Nucleus accumbens (tissue), 56 donors: ENCODE measurements around the gene PLGRKT.
"Not testable (repeated sequence)": the region's sequence is repeated elsewhere in the genome, so short reads cannot be mapped to it uniquely, and the experiment has no call there.

Experiments used
- DNase-seq, 56 donors: peaks; one replicate each; lab custom pipeline; 2025; lab: John Stamatoyannopoulos, UW

PLGRKT gene

GRCh38 chr9:5437254-5438216 lies at the start of gene PLGRKT:
TSS of gene PLGRKT (minus strand) at chr9:5437925. CDS start at chr9:5431977, 5,948 bp downstream.
- DNase-seq, result peak; percentile 75 to 98 (median 94)

- DNase-seq, result no peak
Measured at GRCh38 chr9:5486988-5487387, 49.3 kb upstream of the PLGRKT start.

- DNase-seq, result no peak
Measured at GRCh38 chr9:5485378-5486085, 47.8 kb upstream of the PLGRKT start.

- DNase-seq, result no peak
Measured at GRCh38 chr9:5483306-5483705, 45.6 kb upstream of the PLGRKT start.

GRCh38 chr9:5482194-5482593 lies 44.5 kb upstream of the PLGRKT start:
- no peak for DNase-seq

GRCh38 chr9:5481322-5482040 lies 43.8 kb upstream of the PLGRKT start:
- no peak for DNase-seq

- no peak for DNase-seq
Measured at GRCh38 chr9:5480919-5481318, 43.2 kb upstream of the PLGRKT start.

GRCh38 chr9:5479994-5480694 lies 42.4 kb upstream of the PLGRKT start:
- no peak for DNase-seq

GRCh38 chr9:5478206-5478605 lies 40.5 kb upstream of the PLGRKT start:
- DNase-seq, result no peak

GRCh38 chr9:5475611-5476010 lies 37.9 kb upstream of the PLGRKT start:
- DNase-seq, result not testable (repeated sequence)

GRCh38 chr9:5470816-5471215 lies 33.1 kb upstream of the PLGRKT start:
- DNase-seq, result no peak

GRCh38 chr9:5470122-5470521 lies 32.4 kb upstream of the PLGRKT start:
- no peak for DNase-seq

- no peak for DNase-seq
Measured at GRCh38 chr9:5468850-5469249, 31.1 kb upstream of the PLGRKT start.

- DNase-seq, result no peak
Measured at GRCh38 chr9:5466766-5467165, 29.0 kb upstream of the PLGRKT start.

GRCh38 chr9:5466005-5466404 lies 28.3 kb upstream of the PLGRKT start:
- no peak for DNase-seq

- DNase-seq, result not testable (repeated sequence)
Measured at GRCh38 chr9:5464831-5465330, 27.2 kb upstream of the PLGRKT start.

GRCh38 chr9:5460157-5460556 lies 22.4 kb upstream of the PLGRKT start:
- DNase-seq, result no peak

GRCh38 chr9:5459289-5459829 lies 21.6 kb upstream of the PLGRKT start:
- peak in 5 of 56 donors; percentile 7 to 35 (median 8) for DNase-seq

- no peak for DNase-seq
Measured at GRCh38 chr9:5455181-5455580, 17.5 kb upstream of the PLGRKT start.

- no peak for DNase-seq
Measured at GRCh38 chr9:5453673-5454072, 15.9 kb upstream of the PLGRKT start.
